Hematopoietic multipotent progenitor cell treated with erythropoietin and hydrocortisone succinate and interleukin-3 and kit ligand, for 15 days (in vitro differentiated cells): ENCODE results near the gene PHYKPL.
"Not testable (repeated sequence)": the region's sequence is repeated elsewhere in the genome, so short reads cannot be mapped to it uniquely, and the experiment has no call there.

Experiments used
- DNase-seq: peaks from one replicate; pipeline ENCODE4 v3.0.0-alpha.2; 2015; ENCODE audit warnings: low spot score

The PHYKPL gene

GRCh38 chr5:178238711-178239592, 6.3 kb upstream of the PHYKPL start:
- DNase-seq = no peak

- DNase-seq = no peak
These were observed 5.7 kb upstream of the PHYKPL start for GRCh38 chr5:178238313-178238635.

- DNase-seq = no peak
These were observed 5.1 kb upstream of the PHYKPL start for GRCh38 chr5:178237431-178238312.

DNA sequence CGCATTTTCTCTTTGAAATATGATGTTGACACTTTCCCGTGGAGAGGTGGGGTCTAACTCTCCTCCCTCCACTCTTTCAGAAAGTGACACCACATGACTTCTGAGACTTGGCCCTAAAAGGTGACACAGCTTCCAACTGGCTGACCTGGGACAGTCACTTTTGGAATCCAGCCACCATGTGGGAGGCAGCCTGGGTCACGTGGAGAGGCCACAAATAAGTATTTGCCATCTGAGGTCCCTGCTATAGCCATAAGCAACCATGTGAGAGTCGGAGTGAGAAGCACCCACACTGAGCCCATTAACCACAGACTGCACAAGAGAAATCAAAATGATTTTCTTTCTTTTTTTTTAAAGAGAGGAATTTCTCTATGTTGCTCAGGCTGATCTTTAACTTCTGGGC, 4.1 kb upstream of the PHYKPL start:
- DNase-seq = no peak

DNA sequence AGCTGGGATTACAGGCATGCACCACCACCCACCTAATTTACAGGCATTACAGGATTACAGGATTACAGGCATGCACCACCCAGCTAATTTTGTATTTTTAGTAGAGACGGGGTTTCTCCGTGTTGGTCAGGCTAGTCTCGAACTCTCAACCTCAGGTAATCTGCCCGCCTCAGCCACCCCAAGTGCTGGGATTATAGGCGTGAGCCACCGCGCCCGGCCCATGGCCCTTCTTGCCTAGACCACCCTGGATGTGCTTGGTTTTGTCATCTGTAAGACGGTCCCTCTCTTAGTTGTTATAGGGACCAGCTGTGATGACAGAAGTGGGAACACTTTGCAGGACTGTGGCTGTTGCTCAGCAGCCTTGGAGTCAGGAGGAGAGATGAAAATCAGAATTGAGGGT, 3.5 kb upstream of the PHYKPL start:
- no peak for DNase-seq

DNA sequence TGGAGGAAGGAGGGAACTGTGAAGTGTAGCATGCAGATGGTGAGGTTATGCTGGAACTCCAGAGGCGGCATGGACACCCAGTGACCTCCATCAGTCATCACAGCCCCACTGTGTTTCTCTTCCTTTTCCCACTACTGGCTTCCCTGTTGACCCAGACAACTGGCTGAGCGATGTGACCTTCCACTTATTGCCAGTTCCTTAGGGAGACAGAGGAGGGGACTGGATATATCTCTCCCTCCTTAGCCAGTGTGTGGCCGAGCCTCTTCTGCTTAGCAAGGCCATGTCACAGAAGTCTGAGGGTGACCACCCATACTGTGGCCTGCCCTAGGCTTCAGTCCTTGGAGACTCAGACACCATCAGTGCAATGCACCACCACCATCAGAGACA, 3.0 kb upstream of the PHYKPL start:
- no peak for DNase-seq

- DNase-seq = peak; percentile 71
These were observed 2.4 kb upstream of the PHYKPL start for GRCh38 chr5:178234750-178235587.

GRCh38 chr5:178234121-178234749, 1.6 kb upstream of the PHYKPL start:
- no peak for DNase-seq

- no peak for DNase-seq
These were observed 373 bp upstream of the PHYKPL start for GRCh38 chr5:178232920-178233429.

- no peak for DNase-seq
These were observed 971 bp downstream of the PHYKPL start for GRCh38 chr5:178231539-178232123.

DNA sequence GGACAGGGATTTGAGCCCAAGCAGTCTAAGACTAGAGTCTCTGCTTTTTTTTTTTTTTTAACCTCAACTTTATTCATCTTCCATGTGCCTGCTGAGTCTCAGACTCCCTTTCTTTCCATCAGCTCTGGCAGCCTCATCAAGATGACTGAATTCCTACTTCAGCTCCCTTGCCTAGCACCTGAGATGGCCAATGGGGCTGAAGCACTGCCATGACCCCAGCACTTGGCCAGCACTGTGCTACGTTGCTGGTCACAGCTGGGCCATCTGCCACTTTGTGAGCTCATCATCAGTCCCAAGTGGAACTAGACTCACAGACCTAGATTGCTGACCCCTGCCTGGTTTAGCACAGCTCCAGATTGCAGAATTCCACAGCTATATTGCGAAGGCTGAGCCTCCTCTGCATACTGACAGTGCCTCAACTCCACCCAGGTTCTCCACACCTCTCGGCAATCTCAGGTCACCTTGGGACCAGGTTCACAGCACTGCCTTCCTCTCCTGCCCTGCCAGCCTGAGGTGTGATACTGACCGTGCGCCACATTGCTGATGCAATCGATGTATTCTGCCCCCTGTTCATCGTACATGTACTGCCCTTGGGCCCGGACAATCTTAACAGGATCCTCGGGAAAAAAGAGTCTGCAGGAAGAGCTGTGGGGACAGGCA, 1.6 kb downstream of the PHYKPL start:
- DNase-seq = no peak

DNA sequence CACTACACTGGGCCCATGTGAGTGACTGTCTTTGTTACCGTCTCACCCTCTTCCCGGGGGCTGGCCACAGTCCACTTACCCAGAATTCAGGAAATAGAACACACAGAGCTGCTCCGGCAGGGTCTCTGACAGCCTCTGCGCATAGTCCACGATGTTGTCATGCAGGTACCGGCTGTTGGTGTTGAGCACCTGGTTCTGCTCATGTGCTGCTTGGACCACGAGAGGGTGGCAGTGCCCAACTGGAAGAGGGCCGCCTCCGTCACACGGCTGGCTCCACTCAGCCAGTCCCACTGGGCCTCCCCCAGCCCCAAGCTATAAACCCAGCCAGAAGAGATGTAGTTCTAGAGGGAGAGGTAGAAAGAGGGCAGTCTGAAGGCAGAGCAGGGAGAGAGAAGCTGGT, 2.7 kb downstream of the PHYKPL start:
- no peak for DNase-seq

- DNase-seq = not testable (repeated sequence)
These were observed 3.5 kb downstream of the PHYKPL start for GRCh38 chr5:178229111-178229510.

DNA sequence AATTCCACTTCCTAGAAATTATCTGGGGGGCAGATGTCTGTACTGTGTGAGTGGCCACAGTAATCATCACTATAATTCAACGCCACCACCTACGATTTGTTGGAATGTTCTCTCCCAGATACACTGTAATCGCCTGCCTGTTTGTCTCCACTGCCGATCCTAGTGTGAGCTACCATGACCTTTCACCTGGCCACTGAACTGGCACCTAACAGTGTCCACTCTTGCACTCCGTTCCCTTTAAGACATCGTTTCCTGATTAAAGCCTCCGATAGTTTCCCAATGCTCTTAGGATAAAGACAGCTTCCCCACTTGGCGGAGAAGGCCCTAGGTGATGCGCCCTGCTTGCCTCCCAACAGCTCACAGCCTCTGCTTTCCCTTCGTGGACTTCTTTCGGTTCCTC, 4.0 kb downstream of the PHYKPL start:
- DNase-seq = no peak

DNA sequence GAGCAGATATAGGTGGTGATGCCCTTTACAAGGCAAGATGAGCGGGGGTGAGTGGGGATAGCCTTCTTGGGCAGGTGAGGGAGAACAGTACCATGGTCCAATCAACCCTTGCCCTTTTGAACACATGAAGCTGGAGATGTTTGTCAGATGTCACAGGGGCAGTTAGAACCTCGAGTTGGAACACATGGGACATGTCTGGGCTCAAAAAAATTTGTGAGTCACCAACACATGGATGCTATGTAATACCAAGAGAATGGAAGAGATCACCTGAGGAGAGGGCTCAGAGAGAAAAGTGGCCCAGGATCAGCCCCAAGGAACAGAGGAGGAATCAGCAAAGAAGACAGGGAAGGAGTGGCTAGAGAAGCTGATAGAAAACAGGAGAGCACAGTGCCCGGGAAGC, 4.7 kb downstream of the PHYKPL start:
- DNase-seq = no peak

DNA sequence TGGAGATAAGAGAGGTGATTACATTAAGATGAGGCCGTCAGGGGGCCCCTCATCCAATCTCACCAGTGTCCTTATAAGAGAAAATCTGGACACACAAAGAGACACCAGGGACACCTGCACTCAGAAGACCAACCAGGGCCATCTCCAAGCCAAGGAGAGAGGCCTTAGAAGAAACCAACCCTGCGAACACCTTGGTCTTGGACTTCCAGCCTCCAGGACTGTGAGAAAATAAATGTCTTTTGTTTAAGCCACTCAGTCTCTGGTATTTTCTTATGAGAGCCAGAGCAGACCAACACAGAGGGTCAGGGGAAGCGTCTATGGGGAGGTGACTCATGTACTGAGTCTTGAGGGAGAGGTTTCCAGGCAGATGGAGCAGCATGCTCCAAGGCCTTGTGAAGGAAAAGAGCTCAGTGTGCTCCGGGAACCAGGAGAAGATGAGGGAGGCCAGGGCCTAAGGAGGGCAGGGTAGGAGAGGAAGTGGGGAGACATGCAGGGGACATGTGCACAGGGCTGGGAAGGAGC, 5.4 kb downstream of the PHYKPL start:
- no peak for DNase-seq

- no peak for DNase-seq
These were observed 7.4 kb downstream of the PHYKPL start for GRCh38 chr5:178225174-178225573.

- no peak for DNase-seq
These were observed 8.2 kb downstream of the PHYKPL start for GRCh38 chr5:178224403-178224802.

DNA sequence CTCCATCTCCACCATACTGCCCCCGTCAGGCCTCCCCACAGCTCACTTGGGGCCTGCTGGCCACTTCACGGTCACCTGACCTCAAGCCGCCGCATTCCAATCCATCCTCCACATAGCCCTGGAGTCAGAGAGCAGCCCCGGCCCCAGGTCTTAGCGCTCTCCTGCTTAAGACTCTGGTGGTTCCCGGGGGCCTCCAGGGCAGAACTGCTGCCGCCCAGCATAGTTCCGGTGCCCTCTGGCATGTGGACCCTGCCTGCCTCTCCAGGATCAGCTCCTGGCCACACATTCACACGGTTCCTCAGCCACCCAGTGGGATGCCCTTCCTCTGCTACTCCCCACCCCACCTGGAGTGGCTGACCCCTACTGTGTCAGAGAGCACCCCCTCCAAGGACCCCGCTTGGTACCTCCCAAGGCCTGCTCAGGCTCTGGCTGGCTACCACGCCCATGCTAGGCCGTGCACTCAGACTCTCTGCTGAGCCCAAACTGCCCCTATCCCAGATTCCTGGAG, 8.7 kb downstream of the PHYKPL start:
- no peak for DNase-seq

- no peak for DNase-seq
These were observed 9.3 kb downstream of the PHYKPL start for GRCh38 chr5:178223196-178223773.
